ENCODE data around the gene BCCIP.

The BCCIP gene

GRCh38 chr10:125777806-125778205 lies 45.5 kb upstream of the BCCIP start:
- Histone ChIP-seq H3K4me1 (no peaks in the 10 kb centered on the region), H3K36me3 (ENCODE audit: control insufficient read depth, insufficient read depth, low read length) (no peaks in the 10 kb centered on the region), H3K27ac (no peak overlapping the region), H3K79me2 (no peaks in the 10 kb centered on the region), H3K27me3 (ENCODE audit: control insufficient read depth, insufficient read depth, low read length) (no peaks in the 10 kb centered on the region), H3K4me3 (ENCODE audit: low read depth, low read length) (no peak overlapping the region), H2AFZ (no peak overlapping the region), H3K9ac (no peak overlapping the region), H3K9me3 (ENCODE audit: control insufficient read depth, low read length) (no peaks in the 10 kb centered on the region), H3K4me2 (ENCODE audit: low read length) (no peak overlapping the region)
- TF ChIP-seq CTCF (IDR thresholded peaks at IDR 0.05), result no peak

GRCh38 chr10:125778556-125778955 lies 44.8 kb upstream of the BCCIP start:
- no peaks in the 10 kb centered on the region for H3K9me3 ChIP-seq (ENCODE audit: control insufficient read depth, low read length)
- TF ChIP-seq CTCF (IDR thresholded peaks at IDR 0.05), result no peak
- no peaks in the 10 kb centered on the region for H3K27me3 ChIP-seq (ENCODE audit: control insufficient read depth, insufficient read depth, low read length)
- H3K4me2 ChIP-seq (ENCODE audit: low read length), result no peak overlapping the region
- H3K79me2 ChIP-seq, result no peaks in the 10 kb centered on the region
- no peak overlapping the region for H3K4me3 ChIP-seq (ENCODE audit: low read depth, low read length)
- no peaks in the 10 kb centered on the region for H3K4me1 ChIP-seq
- H3K9ac ChIP-seq, result no peak overlapping the region
- H3K36me3 ChIP-seq (ENCODE audit: control insufficient read depth, insufficient read depth, low read length), result no peaks in the 10 kb centered on the region
- no peak overlapping the region for H3K27ac ChIP-seq
- no peak overlapping the region for H2AFZ ChIP-seq

GRCh38 chr10:125779403-125780327 lies 43.7 kb upstream of the BCCIP start:
- no peaks in the 10 kb centered on the region for H3K9me3 ChIP-seq (ENCODE audit: control insufficient read depth, low read length)
- no peaks in the 10 kb centered on the region for H3K36me3 ChIP-seq (ENCODE audit: control insufficient read depth, insufficient read depth, low read length)
- H2AFZ ChIP-seq, result no peak overlapping the region
- H3K4me2 ChIP-seq (ENCODE audit: low read length), result no peak overlapping the region
- no peaks in the 10 kb centered on the region for H3K4me1 ChIP-seq
- H3K27ac ChIP-seq, result no peak overlapping the region
- H3K4me3 ChIP-seq (ENCODE audit: low read depth, low read length), result no peak overlapping the region
- no peaks in the 10 kb centered on the region for H3K27me3 ChIP-seq (ENCODE audit: control insufficient read depth, insufficient read depth, low read length)
- no peak overlapping the region for H3K9ac ChIP-seq
- no peaks in the 10 kb centered on the region for H3K79me2 ChIP-seq
- TF ChIP-seq CTCF (IDR thresholded peaks at IDR 0.05), result no peak

GRCh38 chr10:125781374-125781773 lies 42.0 kb upstream of the BCCIP start:
- no peaks in the 10 kb centered on the region for H3K4me1 ChIP-seq
- no peak overlapping the region for H2AFZ ChIP-seq
- H3K9ac ChIP-seq, result no peak overlapping the region
- TF ChIP-seq CTCF (IDR thresholded peaks at IDR 0.05), result no peak
- no peaks in the 10 kb centered on the region for H3K36me3 ChIP-seq (ENCODE audit: control insufficient read depth, insufficient read depth, low read length)
- no peak overlapping the region for H3K27ac ChIP-seq
- H3K79me2 ChIP-seq, result no peaks in the 10 kb centered on the region
- no peaks in the 10 kb centered on the region for H3K27me3 ChIP-seq (ENCODE audit: control insufficient read depth, insufficient read depth, low read length)
- no peaks in the 10 kb centered on the region for H3K9me3 ChIP-seq (ENCODE audit: control insufficient read depth, low read length)
- H3K4me2 ChIP-seq (ENCODE audit: low read length), result no peak overlapping the region
- H3K4me3 ChIP-seq (ENCODE audit: low read depth, low read length), result no peak overlapping the region

GRCh38 chr10:125782054-125782453 lies 41.3 kb upstream of the BCCIP start:
- no peaks in the 10 kb centered on the region for H3K79me2 ChIP-seq
- H3K4me2 ChIP-seq (ENCODE audit: low read length), result no peak overlapping the region
- H2AFZ ChIP-seq, result no peak overlapping the region
- H3K4me1 ChIP-seq, result no peaks in the 10 kb centered on the region
- H3K9ac ChIP-seq, result no peak overlapping the region
- no peak overlapping the region for H3K27ac ChIP-seq
- H3K4me3 ChIP-seq (ENCODE audit: low read depth, low read length), result no peak overlapping the region
- H3K9me3 ChIP-seq (ENCODE audit: control insufficient read depth, low read length), result no peaks in the 10 kb centered on the region
- H3K36me3 ChIP-seq (ENCODE audit: control insufficient read depth, insufficient read depth, low read length), result no peaks in the 10 kb centered on the region
- H3K27me3 ChIP-seq (ENCODE audit: control insufficient read depth, insufficient read depth, low read length), result no peaks in the 10 kb centered on the region
- no peak for TF ChIP-seq CTCF (IDR thresholded peaks at IDR 0.05)

All from parathyroid adenoma (tissue), 2 donors.